Stimulated activated CD8-positive, alpha-beta memory T cell treated with anti-CD3 and anti-CD28 coated beads, Interleukin-7, amount 100 ng/mL, for 4 hours (primary cell): ENCODE data around the gene GJD3.

Experiments
- DNase-seq, 2 donors: peaks; one replicate each; pipeline ENCODE4 v3.0.0-alpha.2; 2020; ENCODE audit warnings: low read depth in 2 of 2

Gene GJD3

DNA sequence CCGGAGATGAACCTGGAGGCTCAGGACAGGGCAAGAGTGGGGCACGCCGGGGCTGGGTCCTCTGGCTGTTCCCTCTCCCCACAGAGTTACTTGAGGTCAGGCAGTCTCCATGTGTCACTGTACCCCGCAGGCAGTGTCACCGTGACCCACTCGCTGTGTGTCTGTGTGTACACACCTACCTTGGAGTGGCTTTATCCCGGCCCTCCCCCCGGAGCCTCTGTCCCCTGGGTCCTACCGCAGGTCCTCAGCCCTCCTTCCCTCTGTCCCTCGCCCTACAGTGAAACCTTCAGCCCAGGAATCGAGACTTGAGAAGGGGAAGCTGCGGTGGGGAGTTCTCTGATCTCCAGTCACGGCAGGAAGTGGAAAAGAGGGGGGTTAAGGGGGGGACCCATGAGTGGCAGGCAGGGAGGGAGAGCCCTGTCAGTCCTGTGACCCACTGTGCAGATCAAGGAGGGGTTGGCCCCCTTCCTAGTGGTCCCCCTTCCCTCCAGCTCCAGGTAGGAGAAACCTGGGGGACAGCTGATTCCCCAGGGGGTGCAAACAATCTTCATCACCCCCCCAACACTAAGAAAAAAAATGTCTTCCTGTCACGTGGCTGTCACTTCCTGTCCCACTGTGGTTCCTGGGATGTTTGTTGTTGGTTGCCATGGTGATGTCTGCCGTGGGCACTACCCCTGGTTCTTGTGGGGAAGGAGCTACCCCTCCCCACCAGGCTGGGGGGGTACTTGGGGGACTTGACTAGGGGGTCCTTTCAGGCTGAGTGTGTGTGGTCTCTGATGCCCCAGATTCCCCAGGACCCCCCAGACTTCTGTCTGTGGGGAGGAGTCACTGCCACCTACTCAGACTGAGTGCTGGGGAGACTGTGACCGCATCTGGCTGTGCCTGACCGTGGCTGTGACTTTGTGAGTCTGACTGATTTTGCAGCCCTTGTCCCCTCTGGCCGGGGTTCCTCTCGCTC lies 41.9 kb downstream of the GJD3 start:
- DNase-seq = peak; percentile 80 to 83

GRCh38 chr17:40321961-40322357 lies 42.6 kb downstream of the GJD3 start:
- DNase-seq = no peak

DNA sequence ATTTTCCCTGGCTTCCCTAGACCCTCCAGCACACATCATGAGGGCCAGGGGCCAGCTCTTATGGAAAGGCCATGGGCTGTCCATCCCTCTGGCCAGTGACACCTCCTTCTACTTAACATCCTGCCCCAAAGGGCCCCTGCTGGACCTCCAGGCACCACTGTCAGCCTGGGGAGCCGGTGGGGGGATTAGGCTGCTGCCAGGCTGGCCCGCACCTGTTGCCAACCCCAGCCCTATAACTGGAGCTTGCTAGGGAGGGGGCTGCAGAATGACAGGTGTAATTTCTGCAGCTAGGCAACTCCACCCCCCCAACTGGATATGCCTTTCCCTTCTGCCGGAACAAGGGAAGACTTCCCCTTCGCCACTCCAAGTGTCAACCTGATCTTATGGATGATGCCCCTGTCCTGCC lies 43.0 kb downstream of the GJD3 start:
- DNase-seq = no peak

DNA sequence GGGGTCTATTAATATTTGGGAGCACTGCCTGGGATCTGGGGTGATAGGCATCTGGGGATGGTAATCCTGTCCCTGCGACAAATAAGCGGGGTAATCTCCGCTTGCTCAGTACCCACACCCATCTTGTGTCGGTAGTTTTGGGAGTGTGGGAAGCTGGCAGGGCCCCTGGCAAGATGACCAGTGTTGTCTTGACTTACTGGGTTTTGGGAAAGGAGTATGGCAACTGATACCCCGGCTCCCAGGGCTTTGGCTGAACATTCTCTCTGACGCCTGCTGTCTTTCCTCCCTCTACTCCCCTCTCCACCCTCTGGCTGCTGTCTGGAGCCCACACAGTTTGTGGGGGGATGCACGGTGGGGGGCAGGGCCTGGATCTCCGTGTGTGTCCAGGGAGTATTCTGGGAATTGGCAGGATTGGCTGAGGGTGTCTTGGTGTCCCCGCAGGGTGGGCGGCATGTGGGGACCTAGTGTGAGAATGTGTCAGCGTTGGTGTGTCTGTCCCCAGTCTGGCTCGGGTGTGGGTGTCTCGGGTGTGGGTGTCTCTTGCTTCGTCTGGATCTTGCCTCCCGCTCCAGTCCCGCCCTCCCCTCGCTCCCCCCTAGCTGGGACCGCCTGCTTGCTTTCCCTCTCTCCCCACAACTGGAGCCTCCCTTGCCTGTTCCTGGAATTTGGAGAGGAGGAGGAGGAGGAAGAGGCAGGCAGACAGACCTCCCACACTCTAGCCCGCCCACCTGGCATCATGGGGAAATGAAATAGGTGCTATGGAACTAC lies 43.6 kb downstream of the GJD3 start:
- DNase-seq = peak; percentile 56 to 65

DNA sequence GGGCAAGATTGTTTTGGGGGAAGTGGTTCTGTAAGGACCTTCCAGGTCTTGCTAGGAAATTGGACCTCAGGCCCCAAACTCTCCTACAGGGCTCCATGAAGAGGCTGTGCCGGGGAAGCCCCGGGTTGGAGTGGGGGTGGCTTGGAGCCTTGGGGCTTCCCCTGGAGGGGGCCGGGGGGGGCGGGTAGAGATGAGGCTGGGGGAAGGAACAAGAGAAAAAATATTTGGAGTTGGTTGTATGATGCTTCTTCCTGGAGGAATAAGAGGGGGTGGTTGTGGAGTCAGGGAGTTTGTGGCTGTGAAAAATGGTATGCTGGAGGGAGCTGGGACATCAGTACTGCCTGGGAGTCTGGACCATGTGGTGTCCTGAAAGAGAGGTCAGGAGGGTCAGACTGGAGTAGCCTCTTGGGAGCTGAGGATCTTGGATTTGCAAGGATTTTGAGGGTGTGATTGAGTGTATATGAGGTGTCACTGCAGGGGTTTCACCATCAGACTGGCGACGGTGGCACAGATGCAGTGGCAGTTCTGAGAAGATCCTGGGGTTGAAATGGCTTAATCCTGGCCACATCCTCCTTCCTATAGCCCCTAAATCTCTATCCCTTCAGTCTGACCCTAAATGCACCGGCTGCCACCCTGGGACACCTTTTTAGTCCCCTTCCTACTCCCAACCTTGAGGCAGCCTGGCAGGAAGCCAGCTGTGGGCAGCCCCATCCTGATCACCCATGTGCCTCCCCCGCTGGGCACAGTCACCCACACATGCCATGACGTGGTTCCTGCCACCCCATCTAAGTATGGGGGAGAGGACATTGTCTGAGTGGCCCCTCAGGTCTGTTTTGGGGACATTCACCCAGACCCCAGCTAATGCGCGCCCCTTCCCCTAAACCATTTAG lies 44.6 kb downstream of the GJD3 start:
- DNase-seq = peak; percentile 80 to 82

DNA sequence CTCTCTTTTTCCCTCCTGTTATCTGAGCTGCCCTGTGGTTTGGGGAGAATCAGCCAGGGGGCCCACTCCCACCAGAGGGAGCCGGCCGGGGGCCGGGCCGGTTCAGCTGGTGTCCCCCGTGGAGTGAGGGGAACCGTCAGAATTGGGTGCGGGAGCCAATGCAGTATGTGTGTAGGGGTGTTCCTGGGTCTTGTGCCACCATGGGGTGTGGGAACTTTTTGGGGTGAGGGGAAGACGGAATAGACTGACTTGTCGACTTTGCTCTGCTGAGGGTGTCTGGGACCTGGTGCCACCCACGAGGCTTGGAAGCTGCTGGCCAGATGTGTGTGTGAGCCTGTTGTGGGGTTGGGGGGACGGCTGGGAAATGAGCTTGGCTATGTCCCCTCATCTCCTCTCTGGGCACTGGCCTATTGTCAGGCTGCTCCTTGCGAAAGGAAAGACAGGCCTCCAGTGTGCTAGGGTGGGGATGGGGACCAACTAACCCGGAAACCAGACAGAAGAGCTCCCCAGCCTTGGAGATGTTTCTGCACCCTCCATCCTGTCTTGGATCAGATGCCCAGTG lies 45.6 kb downstream of the GJD3 start:
- DNase-seq = no peak

- DNase-seq = peak; percentile 86 to 90
Observed at GRCh38 chr17:40317880-40318829, 46.4 kb downstream of the GJD3 start.

DNA sequence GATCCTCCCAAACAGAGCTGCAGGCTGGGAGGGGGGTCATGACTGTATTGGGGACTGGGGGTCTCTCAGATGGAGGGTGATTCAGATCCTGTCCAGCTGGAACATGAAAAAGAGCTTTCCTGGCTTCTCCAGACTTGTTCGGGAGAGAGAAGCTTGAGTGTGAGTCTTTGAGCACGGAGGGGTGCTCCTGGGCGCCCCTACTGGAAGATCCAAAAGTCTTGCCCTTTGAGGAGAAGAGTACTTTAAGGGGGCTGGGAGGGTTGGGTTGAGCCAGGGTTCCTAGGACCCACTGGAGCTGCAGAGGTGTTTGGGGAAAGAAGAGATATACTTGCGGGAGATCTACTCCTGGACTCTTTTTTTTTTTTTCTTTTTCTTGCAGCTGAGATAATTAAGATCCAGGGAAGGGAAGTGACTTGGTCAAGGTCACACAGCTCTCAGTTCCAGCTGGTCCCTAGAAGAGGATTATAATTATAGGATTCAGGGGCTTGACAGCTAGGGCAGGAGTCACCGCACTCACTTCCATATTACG lies 47.1 kb downstream of the GJD3 start:
- DNase-seq = no peak

GRCh38 chr17:40316571-40317344 lies 47.8 kb downstream of the GJD3 start:
- no peak for DNase-seq

DNA sequence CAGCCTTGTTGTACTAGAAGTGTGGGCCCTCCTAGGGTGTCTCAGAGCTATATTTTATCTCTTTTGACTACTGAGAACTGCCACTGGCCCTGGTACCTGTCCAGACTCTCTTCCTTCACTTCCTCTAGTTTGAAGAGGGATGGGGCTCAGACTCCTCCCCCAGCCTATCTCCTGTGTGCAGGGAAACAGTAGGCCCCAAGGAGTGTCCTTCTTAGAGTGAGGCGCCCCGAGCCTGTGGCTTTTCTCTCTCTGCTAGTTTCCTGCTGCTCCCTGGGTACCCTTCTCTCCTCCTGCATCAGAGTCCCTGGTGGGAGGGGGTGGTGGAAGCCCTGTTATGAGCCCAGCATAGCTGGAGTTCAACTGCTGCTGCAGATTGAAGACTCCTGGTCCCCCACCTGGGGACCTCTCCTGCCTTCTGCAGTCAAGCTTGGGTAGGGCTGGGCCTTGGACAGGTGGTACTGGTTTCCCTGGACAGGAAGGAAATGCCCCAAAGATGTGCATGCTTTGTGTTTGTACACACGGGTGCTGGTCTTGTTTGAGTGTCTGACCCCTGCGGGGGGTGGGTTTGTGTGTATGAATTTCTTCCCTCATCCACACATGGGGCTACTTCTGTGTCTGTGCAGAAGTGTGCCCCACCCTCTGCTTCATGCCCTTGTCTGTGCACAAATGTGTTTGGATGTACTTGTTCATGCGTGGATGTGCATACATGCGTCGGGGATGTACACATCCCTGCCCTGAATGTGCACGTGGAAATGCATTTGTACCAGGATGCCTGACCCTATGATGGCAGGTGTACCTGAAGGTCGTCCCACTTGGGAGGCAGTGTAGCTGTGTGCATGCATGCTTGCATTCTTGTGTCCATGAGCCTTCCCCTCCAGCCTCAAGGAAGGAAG lies 48.6 kb downstream of the GJD3 start:
- DNase-seq = no peak

DNA sequence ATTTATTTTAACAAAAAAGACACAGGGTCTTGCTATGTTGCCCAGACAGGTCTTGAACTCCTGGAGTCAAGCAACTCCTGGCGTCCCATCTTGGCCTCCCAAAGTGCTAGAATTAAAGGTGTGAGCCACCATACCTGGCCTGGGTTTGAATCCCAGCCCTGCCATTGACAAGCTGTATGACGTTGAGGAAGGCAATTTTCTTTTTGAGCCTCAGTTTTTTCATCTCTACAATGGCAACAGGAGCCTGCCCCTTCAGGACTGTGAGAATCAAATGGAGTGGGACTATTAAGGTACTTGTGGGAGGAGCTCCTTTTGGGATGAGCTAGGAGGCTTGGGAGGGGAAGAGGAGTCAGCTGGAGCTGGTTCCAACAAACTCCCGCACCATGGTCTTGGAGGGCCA lies 49.3 kb downstream of the GJD3 start:
- DNase-seq = no peak

DNA sequence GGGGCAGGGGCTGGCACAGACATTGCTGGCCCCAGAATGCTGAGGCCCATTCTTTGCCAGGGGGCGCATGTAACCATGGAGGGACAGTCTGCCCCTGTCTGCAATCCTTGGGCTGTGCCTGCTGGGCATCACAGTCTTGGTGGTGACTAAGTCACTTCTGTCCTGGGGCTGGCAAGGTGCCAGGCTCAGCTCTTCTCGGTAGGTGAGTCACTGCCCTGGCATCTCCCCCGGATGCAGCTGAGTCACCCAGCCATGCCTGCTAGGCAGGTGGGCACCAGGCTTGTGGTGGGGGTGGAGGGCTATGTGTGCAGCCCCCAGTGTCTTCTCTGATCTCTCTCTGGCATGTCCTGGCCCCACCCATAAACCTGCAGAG lies 50.0 kb downstream of the GJD3 start:
- DNase-seq = peak; percentile 91 to 92

DNA sequence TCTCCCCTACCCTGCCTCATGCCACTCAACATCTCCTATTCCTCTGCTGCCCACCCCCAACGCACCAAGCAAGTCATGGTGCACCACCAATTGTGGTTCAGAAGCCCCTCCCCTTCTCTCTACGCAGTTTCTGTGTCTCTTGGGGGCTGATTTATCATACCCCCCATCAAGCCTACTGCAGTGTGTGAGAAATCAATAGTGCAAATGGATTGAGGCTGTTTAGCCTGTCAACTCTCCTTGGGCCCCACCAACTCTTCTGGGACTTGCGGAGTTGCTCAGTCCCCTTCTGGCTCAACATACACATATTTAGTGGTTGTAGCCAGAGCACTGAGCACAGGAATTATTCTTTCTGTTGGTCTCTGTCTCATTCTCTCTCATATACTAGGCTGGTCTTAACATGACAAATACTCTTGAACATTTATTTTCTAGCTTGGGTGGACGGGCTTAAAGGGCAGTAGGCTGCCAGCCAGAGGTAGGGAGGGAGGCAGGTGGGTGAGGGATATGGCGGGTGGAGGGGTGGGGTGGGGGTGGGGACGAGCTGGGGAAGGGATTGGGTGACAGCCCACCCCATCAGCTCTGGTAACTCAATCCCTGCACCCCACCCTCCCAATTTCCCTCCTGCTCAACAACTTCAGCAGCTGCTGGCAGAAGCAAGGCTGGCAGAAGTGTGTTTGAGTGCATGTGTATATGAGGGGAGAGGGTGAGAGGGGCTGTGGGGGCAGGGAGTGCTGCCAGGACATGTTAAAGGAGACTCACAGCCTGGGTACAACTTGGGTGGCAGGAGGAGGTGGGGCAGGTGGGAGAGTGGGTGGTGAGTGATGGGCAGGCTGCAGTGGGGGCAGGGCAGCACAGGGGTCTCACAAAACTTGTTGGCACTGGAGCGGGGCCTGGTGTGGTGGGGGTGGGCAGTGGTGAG lies 50.6 kb downstream of the GJD3 start:
- DNase-seq = no peak
